T-helper 1 cell treated with Interleukin-12 subunit alpha and Interleukin-12 subunit beta and Interleukin-4 antibody, amounts not matched to agents 30 μg/mL and 1 μg/mL, for 36 hours (primary cell): ENCODE measurements around the gene MREG.

Experiments
- H3K27ac Mint-ChIP-seq: one replicate; pipeline ENCODE4 v1.8.0; 2021; ENCODE audit warnings: mild to moderate bottlenecking, mixed read lengths
- H3K27me3 Mint-ChIP-seq: one replicate; pipeline ENCODE4 v1.8.0; 2021; ENCODE audit warnings: low read depth, mixed read lengths
- H3K36me3 Mint-ChIP-seq: one replicate; pipeline ENCODE4 v1.8.0; 2021; ENCODE audit warnings: low read depth, mixed read lengths
- H3K4me1 Mint-ChIP-seq: one replicate; pipeline ENCODE4 v1.8.0; 2021; ENCODE audit warnings: low read depth, mixed read lengths
- H3K4me3 Mint-ChIP-seq: one replicate; pipeline ENCODE4 v1.8.0; 2021; ENCODE audit warnings: mild to moderate bottlenecking, moderate library complexity, mixed read lengths
- H3K9me3 Mint-ChIP-seq: one replicate; pipeline ENCODE4 v1.8.0; 2021; ENCODE audit warnings: mixed read lengths

MREG gene

DNA sequence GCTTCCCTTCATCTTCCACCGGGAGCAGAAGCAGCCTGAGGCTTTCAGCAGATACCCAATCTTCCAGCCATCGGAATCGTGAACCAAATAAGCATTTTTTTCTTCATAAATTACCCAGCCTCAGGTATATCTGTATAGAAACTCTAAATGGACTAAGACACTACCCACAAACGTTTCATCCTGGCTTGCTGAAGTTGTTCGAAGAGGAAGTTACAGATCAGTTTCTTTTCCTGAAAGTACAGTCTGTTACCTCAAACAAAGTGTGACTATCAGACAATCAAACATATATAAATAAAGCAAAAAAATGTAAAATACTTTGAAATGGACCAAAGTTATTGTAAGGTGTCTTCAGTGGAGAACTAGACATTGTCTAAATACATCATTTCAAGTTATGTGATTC, 97.9 kb downstream of the MREG start:
- Mint-ChIP-seq H3K36me3 (no peaks in the 10 kb centered on the region), H3K27ac (no peak overlapping the region), H3K4me1 (peaks cover 7% of the 10 kb centered on the region), H3K4me3 (no peak overlapping the region), H3K9me3 (no peaks in the 10 kb centered on the region), H3K27me3 (peaks cover 10% of the 10 kb centered on the region)

DNA sequence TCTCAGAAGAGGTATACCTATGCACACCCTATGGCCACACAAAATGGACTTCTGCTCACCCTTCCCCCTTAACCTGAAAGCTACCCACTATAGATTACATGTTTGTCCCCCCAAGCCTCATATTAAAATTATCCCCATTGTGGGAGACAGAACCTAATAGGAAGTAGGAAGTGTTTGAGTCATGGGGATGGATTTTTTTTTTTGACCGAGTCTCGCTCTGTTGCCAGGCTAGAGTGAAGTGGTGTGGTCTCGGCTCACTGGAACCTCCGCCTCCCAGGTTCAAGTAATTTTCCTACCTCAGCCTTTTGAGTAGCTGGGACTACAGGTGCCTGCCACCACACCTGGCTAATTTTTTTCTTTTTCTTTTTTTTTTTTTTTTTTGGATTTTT, 98.6 kb downstream of the MREG start:
- Mint-ChIP-seq H3K36me3 (no peaks in the 10 kb centered on the region), H3K27ac (no peak overlapping the region), H3K27me3 (peaks cover 12% of the 10 kb centered on the region), H3K9me3 (no peaks in the 10 kb centered on the region), H3K4me3 (no peak overlapping the region), H3K4me1 (peaks cover 7% of the 10 kb centered on the region)

DNA sequence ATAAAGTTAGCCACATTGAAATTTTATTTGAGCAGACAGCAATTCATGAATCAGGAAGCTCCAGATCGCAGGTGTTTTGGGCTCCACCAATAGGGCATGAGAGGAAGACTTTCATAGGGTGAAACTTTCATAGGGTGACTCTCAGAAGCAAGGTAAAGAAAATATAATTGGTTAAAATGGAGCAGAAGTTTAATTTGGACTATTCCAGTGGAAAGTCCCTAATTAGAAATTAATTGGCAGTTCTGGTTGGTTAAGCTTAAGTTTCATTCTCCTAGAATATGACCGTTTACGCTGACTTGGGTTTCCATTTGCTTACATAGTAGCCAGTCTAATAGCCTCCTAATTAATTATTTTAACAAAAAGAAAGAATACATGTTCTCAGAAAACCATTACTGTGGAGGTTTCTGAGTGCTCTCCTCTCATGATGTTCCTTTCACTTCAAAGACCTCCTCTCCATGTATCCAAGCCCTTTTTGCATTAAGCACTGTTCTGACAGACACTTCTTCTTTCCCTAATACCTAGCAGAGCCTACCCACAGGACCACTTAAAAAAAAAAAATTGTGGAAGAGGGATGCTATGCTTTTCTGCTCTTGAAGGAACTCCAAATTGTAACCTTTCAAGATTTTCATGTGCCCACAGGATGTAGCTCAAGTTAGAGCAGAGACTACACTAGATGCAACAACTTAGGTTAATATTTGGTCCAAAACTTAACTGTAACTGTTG, 99.1 kb downstream of the MREG start:
- Mint-ChIP-seq H3K36me3 (no peaks in the 10 kb centered on the region), H3K4me3 (no peak overlapping the region), H3K4me1 (peaks cover 7% of the 10 kb centered on the region), H3K9me3 (no peaks in the 10 kb centered on the region), H3K27me3 (peaks cover 18% of the 10 kb centered on the region), H3K27ac (no peak overlapping the region)

DNA sequence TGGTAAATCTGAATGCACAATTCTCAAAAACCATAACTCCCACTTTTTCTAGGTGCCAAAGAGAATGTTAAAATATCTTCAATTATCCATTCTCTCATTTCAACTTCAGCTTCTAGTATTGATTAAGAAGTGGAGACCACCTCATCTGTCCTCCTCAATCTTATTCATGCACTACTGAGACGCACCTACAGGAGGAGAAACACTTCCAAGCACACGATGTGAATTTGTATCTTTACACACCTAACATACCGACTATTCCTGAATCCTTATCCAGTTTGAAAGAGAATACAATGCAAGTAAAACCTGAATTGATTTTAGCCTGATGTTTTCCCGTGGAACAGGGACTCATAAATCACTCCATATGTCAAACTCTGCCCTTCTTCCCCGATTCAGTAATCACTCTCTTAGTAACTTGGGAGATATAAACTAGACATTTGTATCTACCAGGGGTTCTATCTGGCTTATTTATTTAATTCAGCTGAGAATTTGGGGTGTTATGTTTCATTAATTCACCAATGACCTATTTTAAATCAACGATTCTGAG, 101.0 kb downstream of the MREG start:
- Mint-ChIP-seq H3K27me3 (peaks cover 25% of the 10 kb centered on the region), H3K4me3 (no peak overlapping the region), H3K27ac (no peak overlapping the region), H3K4me1 (peaks cover 3% of the 10 kb centered on the region), H3K36me3 (no peaks in the 10 kb centered on the region), H3K9me3 (no peaks in the 10 kb centered on the region)

DNA sequence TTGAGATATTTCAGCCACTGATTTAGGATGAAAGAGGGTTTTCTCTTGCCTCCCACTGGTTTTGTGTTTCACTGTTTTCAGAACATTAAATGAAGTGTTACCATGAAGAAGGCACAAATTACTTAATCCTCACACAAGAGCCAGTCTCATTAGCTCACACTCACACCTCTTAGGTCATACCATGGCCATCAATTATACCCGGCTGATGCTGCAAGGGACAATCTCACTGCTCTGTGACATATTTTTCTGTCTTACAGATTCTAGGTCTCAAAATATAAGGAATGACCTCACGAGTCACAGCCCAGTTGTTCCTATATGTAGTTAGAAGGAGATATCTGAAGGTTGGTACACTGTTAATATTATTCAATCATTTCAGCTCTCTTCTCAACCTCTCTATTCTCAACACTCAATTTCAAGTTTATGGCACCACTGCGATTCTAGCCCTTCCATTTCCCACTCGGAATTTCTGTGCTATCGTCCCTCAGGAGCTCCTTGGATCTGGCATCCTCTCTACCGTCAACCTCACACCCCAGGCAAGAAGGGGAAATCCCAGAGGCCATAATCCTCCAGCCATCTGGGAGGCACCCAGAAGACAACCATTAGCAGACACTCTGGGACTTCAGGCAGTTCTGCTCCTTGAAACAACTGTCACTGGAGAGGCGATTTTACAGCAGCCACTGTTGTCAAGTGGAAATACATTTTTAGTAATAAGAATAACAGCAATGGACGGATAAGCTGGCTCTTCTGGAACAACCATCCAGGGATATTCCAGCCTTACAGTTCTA, 101.9 kb downstream of the MREG start:
- Mint-ChIP-seq H3K27me3 (peaks cover 25% of the 10 kb centered on the region), H3K27ac (no peak overlapping the region), H3K4me3 (no peak overlapping the region), H3K36me3 (no peaks in the 10 kb centered on the region), H3K9me3 (no peaks in the 10 kb centered on the region), H3K4me1 (peaks cover 3% of the 10 kb centered on the region)

DNA sequence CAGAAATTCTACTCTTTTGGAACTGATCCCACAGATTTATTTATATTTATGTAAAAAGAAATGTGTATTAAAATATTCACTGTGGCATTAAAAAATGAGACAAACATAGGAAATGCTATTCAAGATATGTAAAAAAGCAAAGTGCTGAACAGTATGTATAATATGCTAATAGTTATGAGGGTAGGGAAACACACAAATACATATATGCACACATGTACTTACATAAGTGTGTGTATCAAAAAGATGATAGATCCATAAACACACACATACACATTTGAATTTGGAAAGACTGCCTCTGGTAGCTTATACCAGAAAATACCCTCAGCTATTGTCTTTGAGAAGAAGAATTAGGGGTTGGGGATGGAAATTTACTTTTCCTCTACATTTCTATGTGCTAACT, 103.2 kb downstream of the MREG start:
- Mint-ChIP-seq H3K9me3 (no peaks in the 10 kb centered on the region), H3K4me1 (no peaks in the 10 kb centered on the region), H3K27ac (no peak overlapping the region), H3K36me3 (no peaks in the 10 kb centered on the region), H3K27me3 (peaks cover 25% of the 10 kb centered on the region), H3K4me3 (no peak overlapping the region)

DNA sequence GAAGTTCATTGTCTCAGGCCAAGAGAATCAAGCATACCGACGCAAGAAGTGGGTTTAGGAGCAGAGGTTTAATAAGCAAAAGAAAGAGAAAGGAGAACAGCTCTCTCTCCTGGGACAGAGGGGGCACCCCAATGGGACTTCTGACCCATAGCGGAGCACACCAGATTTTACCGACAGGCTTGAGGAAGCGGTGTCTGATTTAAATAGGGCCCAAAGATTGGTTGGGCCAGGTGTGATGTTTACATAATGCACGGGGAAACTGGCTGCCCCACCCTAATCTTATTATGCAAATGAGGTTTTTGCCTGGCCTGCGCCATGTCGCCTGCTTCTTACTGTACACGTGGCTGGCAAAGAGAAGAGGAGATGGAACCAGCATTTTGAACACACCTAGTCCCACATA, 106.2 kb downstream of the MREG start:
- Mint-ChIP-seq H3K4me3 (no peak overlapping the region), H3K27ac (no peak overlapping the region), H3K4me1 (no peaks in the 10 kb centered on the region), H3K36me3 (no peaks in the 10 kb centered on the region), H3K27me3 (peaks cover 23% of the 10 kb centered on the region), H3K9me3 (no peaks in the 10 kb centered on the region)

DNA sequence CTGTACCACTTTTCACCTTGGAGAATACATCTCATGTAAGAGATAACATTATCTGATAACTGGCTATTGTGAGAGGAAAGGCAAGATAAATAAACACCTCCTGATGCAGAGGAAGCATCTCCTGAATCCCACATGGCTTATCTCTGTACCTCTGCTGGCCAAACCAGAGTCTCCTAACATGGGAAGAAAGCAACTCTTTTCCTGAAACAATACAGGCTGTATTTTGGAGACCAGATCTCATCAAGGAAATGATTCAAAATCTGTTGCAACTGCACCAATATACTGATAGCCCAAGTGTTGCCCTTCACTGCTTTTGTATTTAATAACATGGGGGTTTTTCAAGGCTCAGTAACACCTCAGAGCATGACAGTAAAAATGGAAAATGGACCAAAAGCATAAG, 106.9 kb downstream of the MREG start:
- H3K27ac Mint-ChIP-seq, result no peak overlapping the region
- peaks cover 20% of the 10 kb centered on the region for H3K27me3 Mint-ChIP-seq
- H3K4me1 Mint-ChIP-seq, result no peaks in the 10 kb centered on the region
- H3K9me3 Mint-ChIP-seq, result no peaks in the 10 kb centered on the region
- H3K4me3 Mint-ChIP-seq, result no peak overlapping the region
- no peaks in the 10 kb centered on the region for H3K36me3 Mint-ChIP-seq

DNA sequence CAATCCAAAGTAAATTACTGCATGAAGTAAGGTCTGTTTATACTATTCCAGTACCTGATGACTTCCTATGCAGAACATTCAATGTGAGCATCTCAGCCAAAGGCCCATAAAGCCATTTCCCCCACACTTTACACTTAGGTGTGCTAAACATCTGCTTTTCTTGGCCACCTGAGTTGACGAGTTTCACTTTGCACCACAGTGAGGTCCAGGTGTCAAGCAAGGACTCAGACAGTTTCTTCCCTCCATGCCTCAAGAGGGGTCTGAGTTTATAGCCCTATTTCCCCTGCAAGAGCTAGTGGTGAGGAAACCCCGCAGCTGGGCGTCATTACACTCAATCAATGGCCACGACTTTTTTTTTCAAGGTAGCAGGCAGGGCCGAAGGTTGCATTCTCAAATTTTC, 107.7 kb downstream of the MREG start:
- Mint-ChIP-seq H3K9me3 (no peaks in the 10 kb centered on the region), H3K4me3 (no peak overlapping the region), H3K27ac (no peak overlapping the region), H3K4me1 (no peaks in the 10 kb centered on the region), H3K27me3 (peaks cover 23% of the 10 kb centered on the region), H3K36me3 (no peaks in the 10 kb centered on the region)

DNA sequence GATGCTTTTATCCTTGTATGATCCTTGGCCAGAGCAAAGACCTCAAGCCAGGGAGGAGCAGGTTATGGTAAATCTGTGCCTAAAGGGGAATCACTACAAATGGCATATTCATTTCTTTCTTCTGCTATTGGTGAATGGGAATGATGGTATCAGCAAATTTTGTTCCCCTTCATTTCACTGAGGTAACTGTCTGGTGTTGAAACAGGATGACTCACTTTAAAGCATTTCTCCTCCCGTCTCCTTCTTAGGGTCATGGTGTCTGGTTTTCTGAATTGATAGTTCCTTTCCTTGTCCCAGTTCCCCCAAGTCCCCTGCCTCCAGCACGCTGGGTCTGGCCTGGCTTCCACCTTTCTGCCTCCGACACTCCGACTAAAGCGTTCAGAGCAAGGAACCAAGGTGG, 109.2 kb downstream of the MREG start:
- H3K9me3 Mint-ChIP-seq, result no peaks in the 10 kb centered on the region
- H3K36me3 Mint-ChIP-seq, result no peaks in the 10 kb centered on the region
- peaks cover 14% of the 10 kb centered on the region for H3K27me3 Mint-ChIP-seq
- H3K27ac Mint-ChIP-seq, result no peak overlapping the region
- no peaks in the 10 kb centered on the region for H3K4me1 Mint-ChIP-seq
- H3K4me3 Mint-ChIP-seq, result no peak overlapping the region

DNA sequence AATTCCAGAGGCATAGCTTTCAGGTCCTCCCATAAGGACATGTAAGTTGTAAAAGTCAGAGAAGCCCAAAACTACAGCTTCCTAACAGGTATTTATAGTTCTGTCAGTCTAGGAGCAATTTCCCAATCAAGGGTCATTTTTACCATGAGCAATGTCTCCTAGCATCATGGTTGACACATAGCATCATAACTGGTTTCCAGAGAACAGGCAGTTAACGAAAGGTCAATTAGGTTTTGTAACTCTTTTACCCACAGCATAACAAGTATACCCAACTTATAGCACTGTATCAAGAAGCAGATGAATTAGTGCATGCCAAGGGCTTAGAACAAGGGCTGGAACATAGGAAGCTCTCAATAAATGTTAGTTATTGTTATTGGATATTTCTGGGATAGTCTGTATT, 110.1 kb downstream of the MREG start:
- no peaks in the 10 kb centered on the region for H3K4me1 Mint-ChIP-seq
- peaks cover 7% of the 10 kb centered on the region for H3K27me3 Mint-ChIP-seq
- H3K36me3 Mint-ChIP-seq, result no peaks in the 10 kb centered on the region
- no peak overlapping the region for H3K4me3 Mint-ChIP-seq
- H3K27ac Mint-ChIP-seq, result no peak overlapping the region
- H3K9me3 Mint-ChIP-seq, result no peaks in the 10 kb centered on the region

DNA sequence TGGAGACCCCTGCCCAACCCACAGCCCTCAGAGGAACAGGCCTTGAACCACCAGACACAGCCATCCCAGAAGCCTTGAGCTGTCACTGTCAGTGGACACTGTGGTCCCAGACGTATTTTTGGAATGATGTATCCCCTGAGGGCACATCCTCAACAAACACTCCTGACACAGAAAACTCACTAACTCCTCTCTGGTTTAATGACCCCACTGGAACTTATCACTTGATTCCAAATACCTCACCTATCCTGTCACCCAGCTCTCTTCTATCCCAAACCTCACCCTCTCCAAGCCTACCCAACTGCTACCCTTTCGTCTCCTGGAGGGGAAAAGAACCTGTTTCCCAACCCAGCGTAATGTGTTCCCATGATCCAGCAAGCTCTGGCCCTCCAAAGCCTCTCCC, 111.6 kb downstream of the MREG start:
- no peak overlapping the region for H3K27ac Mint-ChIP-seq
- H3K36me3 Mint-ChIP-seq, result no peaks in the 10 kb centered on the region
- H3K4me3 Mint-ChIP-seq, result no peak overlapping the region
- peaks cover 7% of the 10 kb centered on the region for H3K27me3 Mint-ChIP-seq
- no peaks in the 10 kb centered on the region for H3K4me1 Mint-ChIP-seq
- no peaks in the 10 kb centered on the region for H3K9me3 Mint-ChIP-seq

DNA sequence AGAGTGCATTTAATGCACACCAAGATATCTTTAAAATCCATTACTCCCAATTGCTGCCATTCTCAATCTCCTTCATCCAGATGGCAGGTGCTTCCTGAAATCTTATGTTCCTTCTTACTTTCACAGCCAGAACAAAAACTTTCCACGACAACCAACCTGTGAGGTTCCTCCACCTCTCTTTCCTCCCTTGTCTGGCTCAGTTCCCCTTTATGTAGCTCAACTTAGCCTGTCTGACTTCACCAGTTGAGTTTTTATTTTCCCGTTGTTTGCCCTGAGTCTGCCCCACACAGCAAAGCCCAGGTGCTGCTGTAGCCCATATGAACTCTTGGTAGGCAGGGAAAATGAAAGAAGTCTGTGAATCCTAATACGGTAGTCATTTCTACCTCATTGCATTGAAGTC, 112.5 kb downstream of the MREG start:
- no peaks in the 10 kb centered on the region for H3K4me1 Mint-ChIP-seq
- H3K27ac Mint-ChIP-seq, result no peak overlapping the region
- H3K27me3 Mint-ChIP-seq, result peaks cover 7% of the 10 kb centered on the region

DNA sequence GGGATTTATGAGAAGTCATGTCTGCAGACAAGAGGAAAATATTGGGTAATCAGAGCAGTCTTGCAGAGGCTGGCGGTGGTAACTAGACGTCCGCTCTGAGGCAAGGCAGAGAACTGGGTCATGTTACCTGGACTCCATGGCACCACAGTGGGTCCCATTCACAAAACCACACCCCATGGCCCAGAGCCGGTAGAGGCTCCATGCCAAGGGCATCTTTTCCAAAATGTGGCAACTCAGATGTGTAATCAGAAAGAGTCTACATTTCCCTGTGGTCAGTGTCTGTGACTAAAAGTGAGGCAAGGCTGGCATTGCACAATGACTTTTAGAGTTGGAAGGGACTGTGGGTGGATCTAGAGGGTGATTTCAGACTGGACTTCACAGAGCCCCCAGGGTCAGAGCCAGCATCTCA, 113.1 kb downstream of the MREG start:
- H3K27ac Mint-ChIP-seq, result no peak overlapping the region
- no peaks in the 10 kb centered on the region for H3K9me3 Mint-ChIP-seq
- no peaks in the 10 kb centered on the region for H3K4me1 Mint-ChIP-seq
- H3K36me3 Mint-ChIP-seq, result no peaks in the 10 kb centered on the region
- H3K4me3 Mint-ChIP-seq, result no peak overlapping the region
- peaks cover 7% of the 10 kb centered on the region for H3K27me3 Mint-ChIP-seq

More for the DNA sequence above, 112.5 kb downstream of the MREG start:
- Mint-ChIP-seq H3K36me3 (no peaks in the 10 kb centered on the region), H3K4me3 (no peak overlapping the region), H3K9me3 (no peaks in the 10 kb centered on the region)
